ENCODE results near the gene CREBL2.

The CREBL2 gene

GRCh38 chr12:12660201-12660600 is 48.5 kb downstream of the CREBL2 start:
- TF ChIP-seq CTCF (IDR thresholded peaks at IDR 0.05): no peak
- H3K9ac ChIP-seq: no peak overlapping the region
- H3K79me2 ChIP-seq: peaks cover under 1% of the 10 kb centered on the region
- no peak overlapping the region for H3K4me2 ChIP-seq (ENCODE audit: low read length)
- no peak overlapping the region for H3K4me3 ChIP-seq (ENCODE audit: low read depth, low read length)
- H3K27ac ChIP-seq: no peak overlapping the region
- H2AFZ ChIP-seq: no peak overlapping the region
- no peaks in the 10 kb centered on the region for H3K27me3 ChIP-seq (ENCODE audit: control insufficient read depth, insufficient read depth, low read length)
- peaks cover 17% of the 10 kb centered on the region for H3K4me1 ChIP-seq
- no peaks in the 10 kb centered on the region for H3K9me3 ChIP-seq (ENCODE audit: control insufficient read depth, low read length)
- H3K36me3 ChIP-seq (ENCODE audit: control insufficient read depth, insufficient read depth, low read length): no peaks in the 10 kb centered on the region

GRCh38 chr12:12661086-12661856 is 49.6 kb downstream of the CREBL2 start:
- Histone ChIP-seq H3K27me3 (ENCODE audit: control insufficient read depth, insufficient read depth, low read length) (no peaks in the 10 kb centered on the region), H2AFZ (no peak overlapping the region), H3K4me1 (peaks cover 15% of the 10 kb centered on the region), H3K4me2 (ENCODE audit: low read length) (no peak overlapping the region), H3K4me3 (ENCODE audit: low read depth, low read length) (no peak overlapping the region), H3K9ac (no peak overlapping the region), H3K36me3 (ENCODE audit: control insufficient read depth, insufficient read depth, low read length) (no peaks in the 10 kb centered on the region), H3K9me3 (ENCODE audit: control insufficient read depth, low read length) (no peaks in the 10 kb centered on the region), H3K79me2 (no peaks in the 10 kb centered on the region), H3K27ac (no peak overlapping the region)
- TF ChIP-seq CTCF (IDR thresholded peaks at IDR 0.05): no peak

- Histone ChIP-seq H3K79me2 (peaks cover 4% of the 10 kb centered on the region), H3K9me3 (ENCODE audit: control insufficient read depth, low read length) (no peaks in the 10 kb centered on the region), H3K4me3 (ENCODE audit: low read depth, low read length) (no peak overlapping the region), H3K9ac (no peak overlapping the region), H3K27ac (no peak overlapping the region), H3K27me3 (ENCODE audit: control insufficient read depth, insufficient read depth, low read length) (no peaks in the 10 kb centered on the region), H2AFZ (no peak overlapping the region), H3K4me1 (peaks cover 22% of the 10 kb centered on the region), H3K4me2 (ENCODE audit: low read length) (no peak overlapping the region), H3K36me3 (ENCODE audit: control insufficient read depth, insufficient read depth, low read length) (no peaks in the 10 kb centered on the region)
- TF ChIP-seq CTCF (IDR thresholded peaks at IDR 0.05): no peak
Observed at GRCh38 chr12:12663644-12664294, 52.1 kb downstream of the CREBL2 start.

GRCh38 chr12:12665194-12665593 is 53.5 kb downstream of the CREBL2 start:
- peaks cover 22% of the 10 kb centered on the region for H3K4me1 ChIP-seq
- no peaks in the 10 kb centered on the region for H3K36me3 ChIP-seq (ENCODE audit: control insufficient read depth, insufficient read depth, low read length)
- no peak overlapping the region for H3K9ac ChIP-seq
- no peaks in the 10 kb centered on the region for H3K9me3 ChIP-seq (ENCODE audit: control insufficient read depth, low read length)
- H3K4me3 ChIP-seq (ENCODE audit: low read depth, low read length): no peak overlapping the region
- no peak overlapping the region for H3K4me2 ChIP-seq (ENCODE audit: low read length)
- TF ChIP-seq CTCF (IDR thresholded peaks at IDR 0.05): no peak
- H3K27me3 ChIP-seq (ENCODE audit: control insufficient read depth, insufficient read depth, low read length): no peaks in the 10 kb centered on the region
- peaks cover 10% of the 10 kb centered on the region for H3K79me2 ChIP-seq
- H2AFZ ChIP-seq: no peak overlapping the region
- H3K27ac ChIP-seq: no peak overlapping the region
